Measurements from ENCODE around the gene ACTR2.

Gene ACTR2

GRCh38 chr2:65311049-65311448 is 83.4 kb downstream of the ACTR2 start:
- no peak for TF ChIP-seq CTCF (IDR thresholded peaks at IDR 0.05)

- TF ChIP-seq CTCF (IDR thresholded peaks at IDR 0.05) = no peak
Observed at GRCh38 chr2:65311596-65311995, 84.0 kb downstream of the ACTR2 start.

GRCh38 chr2:65313126-65313953 is 85.7 kb downstream of the ACTR2 start:
- no peak for TF ChIP-seq CTCF (IDR thresholded peaks at IDR 0.05)

- no peak for TF ChIP-seq CTCF (IDR thresholded peaks at IDR 0.05)
Observed at GRCh38 chr2:65313954-65314256, 86.3 kb downstream of the ACTR2 start.

GRCh38 chr2:65314801-65315441 is 87.3 kb downstream of the ACTR2 start:
- TF ChIP-seq CTCF (IDR thresholded peaks at IDR 0.05) = no peak

GRCh38 chr2:65316072-65316471 is 88.4 kb downstream of the ACTR2 start:
- no peak for TF ChIP-seq CTCF (IDR thresholded peaks at IDR 0.05)

GRCh38 chr2:65317841-65318240 is 90.2 kb downstream of the ACTR2 start:
- no peak for TF ChIP-seq CTCF (IDR thresholded peaks at IDR 0.05)
